GM18951 (cell line): ENCODE results near the gene RERE.

ENCODE experiments used
- POLR2A ChIP-seq: IDR thresholded peaks from 4 replicates; pipeline ENCODE4 v1.6.1; 2011; ENCODE audit warnings: mild to moderate bottlenecking; ENCODE audit not compliant: insufficient read length, insufficient read depth; ENCODE audit errors: extremely low read depth
- in situ Hi-C: fragments of 300-500 bp; cut with MboI; formaldehyde crosslinking; loops from one replicate; pipeline ENCODE4 v1.12.0; 2022; ENCODE audit warnings: low sequenced_read_pairs, mixed read lengths, inconsistent platforms; ENCODE audit not compliant: unreplicated experiment

Gene RERE

DNA sequence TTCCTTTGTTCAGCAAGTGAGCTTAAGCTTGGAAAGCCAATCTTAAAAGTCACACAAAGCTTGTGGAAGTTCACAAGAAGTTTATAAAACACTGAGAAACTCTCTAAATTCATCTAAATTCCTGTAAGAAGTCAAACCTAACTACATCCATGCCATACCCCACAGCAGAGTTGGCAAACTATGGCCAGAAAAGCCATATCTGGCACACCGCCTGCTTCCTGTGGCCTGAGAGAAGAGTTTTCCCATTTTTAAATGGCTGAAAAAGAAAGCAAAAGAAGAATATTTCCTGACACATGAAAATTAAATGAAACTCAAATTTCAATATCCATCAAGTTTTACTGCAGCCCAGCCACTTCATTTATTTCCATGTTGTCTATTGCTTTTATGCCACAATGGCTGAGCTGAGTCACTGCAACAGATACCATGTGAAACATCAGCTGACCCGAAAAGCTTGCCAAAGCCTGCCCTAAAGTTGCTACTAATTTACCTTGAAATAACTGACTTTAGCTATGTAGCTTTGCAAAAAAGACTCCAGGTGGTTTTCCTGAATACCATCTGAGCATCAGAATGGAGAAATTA lies 262.4 kb downstream of the RERE start:
- TF ChIP-seq POLR2A, result no peak
- in situ Hi-C loops, result loop anchor here (25.0 kb wide), 1 partner anchor 107 kb away; no protein-coding TSS in a partner anchor

DNA sequence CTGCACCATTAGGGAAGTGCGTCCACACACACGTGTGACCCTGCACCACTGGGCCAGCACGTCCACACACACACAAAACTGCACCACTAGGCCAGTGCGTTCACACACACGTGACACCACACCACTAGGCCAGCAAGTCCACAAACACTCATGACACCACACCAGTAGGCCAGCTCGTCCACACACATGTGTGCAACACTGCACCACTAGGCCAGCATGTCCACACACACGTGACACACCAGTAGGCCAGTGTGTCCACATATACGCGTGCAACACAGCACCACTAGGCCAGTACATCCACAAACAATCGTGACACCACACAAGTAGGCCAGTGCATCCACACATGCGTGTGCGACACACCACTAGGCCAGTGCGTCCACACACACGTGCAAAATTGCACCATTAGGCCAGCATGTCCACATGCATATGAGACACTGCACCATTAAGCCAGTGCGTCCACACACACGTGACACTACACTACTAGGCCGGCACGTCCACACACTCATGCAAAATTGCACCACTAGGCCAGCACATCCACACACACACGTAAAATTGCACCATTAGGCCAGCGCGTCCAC lies 264.5 kb downstream of the RERE start:
- in situ Hi-C loops, result loop anchor here (25.0 kb wide), 1 partner anchor 109 kb away; no protein-coding TSS in a partner anchor

DNA sequence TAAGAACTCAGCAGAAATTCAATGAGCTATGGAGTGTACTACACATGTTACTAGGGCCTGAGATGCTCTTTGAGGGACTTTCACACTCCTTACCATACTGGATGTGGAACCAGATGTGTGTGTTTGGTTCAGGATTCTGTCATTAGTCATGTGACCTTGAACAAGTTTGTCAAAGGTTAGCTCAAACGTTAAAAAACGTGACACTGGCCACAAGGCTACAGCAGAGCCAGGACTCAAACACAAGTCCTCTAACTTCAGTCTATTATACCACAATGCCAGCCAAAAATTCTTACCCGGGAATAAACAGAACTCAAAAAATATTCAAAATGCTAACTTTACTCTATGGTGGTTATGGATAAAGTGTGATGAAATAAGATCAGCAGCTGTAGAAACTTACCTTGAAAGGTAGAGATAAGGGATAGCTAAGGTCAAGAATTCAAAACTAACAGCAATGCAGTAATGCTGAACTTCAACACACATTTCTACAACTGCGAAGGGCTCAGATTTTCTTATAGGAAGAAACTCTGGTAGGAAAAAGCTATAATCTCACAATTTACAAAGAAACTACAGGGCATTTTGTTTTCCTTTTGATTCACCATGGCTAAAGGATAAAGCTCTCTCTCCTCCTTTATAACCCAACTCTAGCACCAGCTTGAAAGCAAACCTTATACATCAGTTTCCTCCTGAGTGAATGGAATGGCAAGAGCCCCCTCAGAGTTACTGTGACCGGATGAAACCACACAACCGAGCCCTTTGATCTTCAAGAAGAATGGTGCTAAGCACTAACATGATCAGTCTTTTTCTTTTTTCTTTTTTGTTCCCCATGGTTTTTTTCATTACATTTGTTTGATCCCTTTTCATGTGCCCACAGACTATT lies 265.6 kb downstream of the RERE start:
- in situ Hi-C loops, result loop anchor here (25.0 kb wide), 1 partner anchor 110 kb away; no protein-coding TSS in a partner anchor
- no peak for TF ChIP-seq POLR2A

More for the DNA sequence above, 264.5 kb downstream of the RERE start:
- TF ChIP-seq POLR2A, result no peak

DNA sequence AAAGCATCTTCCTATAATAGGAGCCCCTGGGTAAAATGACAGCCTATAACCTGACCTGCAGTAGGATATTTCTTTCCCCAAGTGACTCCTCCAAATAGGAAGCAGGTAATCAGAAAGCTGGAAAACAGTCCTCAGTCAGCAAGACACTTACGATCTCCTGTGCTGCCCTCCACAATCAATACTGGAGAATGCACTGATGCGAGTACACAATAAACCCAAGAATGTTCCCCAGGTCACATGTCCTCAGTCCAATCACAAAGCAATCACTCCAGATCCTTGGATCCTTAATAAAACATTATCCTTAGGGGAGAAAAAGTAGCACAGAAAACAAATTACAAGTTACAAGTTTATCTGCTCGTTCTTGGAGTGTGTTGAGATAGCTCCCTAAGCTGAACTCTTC lies 266.4 kb downstream of the RERE start:
- no peak for TF ChIP-seq POLR2A
- in situ Hi-C loops, result loop anchor here (25.0 kb wide), 1 partner anchor 111 kb away; no protein-coding TSS in a partner anchor

DNA sequence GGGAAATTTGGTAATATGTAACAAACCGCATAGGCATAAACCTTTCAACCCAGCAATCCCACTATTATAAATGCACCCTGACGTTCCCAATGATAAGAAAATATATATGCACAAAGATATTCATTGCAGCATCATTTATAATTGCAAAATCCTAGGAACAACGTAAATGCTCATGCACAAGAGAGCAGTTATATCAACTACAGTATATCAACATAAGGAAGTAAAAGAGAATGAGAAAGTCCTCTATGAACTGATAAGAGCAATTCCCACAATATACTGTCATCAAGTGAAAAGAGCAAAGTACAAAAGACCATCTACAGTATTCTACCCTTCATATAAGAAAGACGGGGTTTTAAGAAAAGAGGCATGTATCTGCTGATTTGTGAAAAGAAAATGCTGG lies 269.6 kb downstream of the RERE start:
- TF ChIP-seq POLR2A, result no peak

DNA sequence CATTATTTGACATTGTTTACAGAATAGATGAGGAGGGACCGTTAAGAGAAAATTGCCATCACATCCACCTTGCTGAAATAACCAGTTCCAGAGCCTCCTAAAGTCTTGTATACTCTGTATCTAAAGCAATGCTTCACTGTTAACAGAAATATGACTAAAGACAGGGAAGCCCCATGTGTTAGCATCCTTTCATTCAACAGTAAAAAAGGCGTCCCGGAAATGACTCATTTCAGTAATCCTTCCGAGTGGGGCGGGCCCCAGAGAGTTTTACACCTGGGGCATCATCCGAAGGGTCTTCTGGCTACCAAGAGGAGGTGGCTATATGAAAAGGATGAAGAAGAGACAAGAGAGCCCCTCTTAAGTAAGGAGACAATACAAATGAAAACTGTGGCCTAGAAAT lies 272.4 kb downstream of the RERE start:
- in situ Hi-C loops, result no loop called here
- no peak for TF ChIP-seq POLR2A

More for the DNA sequence above, 269.6 kb downstream of the RERE start:
- in situ Hi-C loops, result no loop called here

DNA sequence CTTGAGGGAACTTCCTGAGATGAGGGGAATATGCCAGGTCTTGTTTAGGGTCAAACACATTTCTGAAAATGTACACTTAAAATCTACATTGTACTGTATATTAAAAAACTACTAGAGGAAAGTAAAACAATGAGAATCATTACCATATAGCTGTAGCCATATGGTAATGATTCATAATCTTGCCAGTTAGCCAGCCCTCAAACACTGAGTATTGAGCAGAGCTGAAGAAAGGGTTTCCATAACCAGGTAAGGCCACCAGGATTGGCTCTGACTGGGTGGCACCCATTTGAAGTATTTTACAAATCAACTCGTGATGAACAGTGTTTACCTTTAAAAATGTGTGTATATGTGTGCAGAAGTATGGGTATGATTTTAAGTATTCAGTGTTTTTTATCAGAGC lies 272.8 kb downstream of the RERE start:
- in situ Hi-C loops, result no loop called here
- TF ChIP-seq POLR2A, result no peak

DNA sequence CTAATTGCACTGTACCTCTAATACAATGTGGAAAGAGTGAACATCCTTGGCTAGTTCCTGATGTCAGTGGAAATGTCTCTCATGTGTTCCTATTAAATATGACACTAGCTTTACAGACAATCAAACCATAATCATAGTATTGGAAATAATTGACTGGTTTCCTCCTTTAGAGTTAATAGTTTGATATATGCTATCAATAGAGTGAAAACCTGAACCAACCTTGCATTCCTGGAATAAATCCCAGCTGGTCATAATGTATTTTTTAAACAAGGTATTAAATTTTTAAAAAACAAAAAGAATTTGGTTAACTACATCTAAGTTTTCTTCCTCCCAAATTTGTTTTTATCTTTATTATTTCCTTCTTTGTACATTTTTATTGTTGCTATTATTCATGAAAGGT lies 273.5 kb downstream of the RERE start:
- no peak for TF ChIP-seq POLR2A
- in situ Hi-C loops, result no loop called here

DNA sequence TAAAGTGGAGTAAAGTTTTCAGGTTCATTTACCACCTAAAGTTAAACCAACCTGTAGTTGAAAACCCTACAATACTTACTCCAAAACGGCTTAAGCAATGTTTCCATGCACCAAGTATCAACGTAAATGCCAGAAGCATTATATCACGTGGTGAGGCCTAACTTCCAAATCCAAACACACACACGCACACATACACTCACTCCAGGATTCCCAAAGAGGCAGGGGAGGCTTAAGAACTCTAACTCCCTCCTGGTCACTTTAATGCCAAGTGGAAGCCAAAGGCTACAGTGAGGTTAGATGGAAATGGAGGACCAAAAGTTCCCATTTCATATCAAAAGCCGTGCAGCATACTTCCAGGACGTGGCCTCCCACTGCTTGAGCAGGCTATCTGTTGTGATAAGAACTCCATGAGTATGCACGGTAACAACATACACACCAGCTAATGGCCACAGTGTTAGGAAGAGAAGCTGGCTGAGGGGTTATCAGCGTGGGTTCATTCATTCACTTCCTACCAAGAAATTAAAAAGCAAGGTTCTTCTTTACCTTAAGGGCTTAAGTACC lies 275.4 kb downstream of the RERE start:
- in situ Hi-C loops, result no loop called here
- no peak for TF ChIP-seq POLR2A

DNA sequence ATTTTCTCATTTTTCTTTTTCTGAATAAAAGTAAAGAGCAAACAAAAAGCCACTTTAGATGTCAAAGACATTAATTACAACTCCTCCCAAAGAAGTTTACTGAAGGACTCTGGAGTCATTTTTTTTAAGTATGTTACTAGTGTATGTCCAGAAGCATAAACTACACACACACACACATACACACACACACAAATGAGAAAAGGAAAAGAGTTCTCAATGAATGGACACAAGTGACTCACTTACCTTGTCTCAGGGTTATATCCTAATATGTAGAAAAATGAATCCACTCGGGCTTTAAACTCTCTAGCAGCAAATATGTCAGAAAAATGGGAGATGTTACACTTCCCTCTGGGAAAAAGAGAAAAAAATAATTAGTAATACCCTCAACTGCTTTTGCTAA lies 276.5 kb downstream of the RERE start:
- TF ChIP-seq POLR2A, result no peak
- in situ Hi-C loops, result no loop called here

DNA sequence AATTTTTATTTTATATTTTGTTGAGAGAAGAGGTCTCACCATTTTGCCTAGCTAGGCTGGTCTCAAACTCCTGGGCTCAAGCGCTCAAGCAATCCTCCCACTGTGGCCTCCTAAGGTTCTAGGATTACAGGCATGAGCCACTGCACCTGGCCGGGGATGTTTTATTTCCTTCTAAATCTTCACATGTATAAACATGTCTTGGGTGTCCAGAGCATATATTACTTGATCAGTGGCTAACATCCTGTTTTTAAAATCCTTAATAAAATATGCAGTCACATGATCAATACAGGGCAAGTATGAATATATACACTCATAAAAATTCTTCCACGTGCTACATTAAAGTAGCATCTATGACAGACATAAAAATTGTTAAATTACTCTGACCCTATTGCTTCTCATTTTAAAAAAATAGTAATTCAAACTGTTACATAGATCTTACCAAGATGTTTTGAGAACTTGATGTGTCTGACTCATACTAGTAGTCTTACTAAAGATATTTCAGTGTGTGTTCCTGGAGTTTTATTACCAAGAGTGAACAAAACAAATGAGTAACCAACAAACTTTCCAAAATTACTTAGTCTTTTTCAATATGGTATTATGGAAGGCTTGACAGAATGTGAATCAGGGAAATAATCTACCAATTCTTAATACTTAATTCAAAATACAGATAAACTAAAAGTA lies 277.0 kb downstream of the RERE start:
- in situ Hi-C loops, result no loop called here
- no peak for TF ChIP-seq POLR2A

DNA sequence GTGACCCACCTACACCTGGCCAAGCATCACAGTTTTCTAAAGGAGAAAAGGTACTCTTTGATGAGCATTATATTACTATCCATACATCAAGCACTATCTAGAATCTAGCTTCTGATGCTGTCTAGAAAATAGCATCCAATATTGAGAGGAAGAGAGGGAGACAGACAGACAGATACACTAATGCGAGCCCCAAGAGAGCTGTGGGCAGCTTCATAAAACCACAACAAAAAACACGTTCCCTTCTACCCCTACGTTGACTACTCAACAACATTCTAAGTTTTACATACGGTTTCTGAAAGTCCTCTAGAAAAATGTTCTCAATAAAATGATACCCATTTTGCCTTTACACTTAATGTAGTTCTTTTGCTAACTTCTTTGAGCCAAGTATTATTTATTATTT lies 277.8 kb downstream of the RERE start:
- no peak for TF ChIP-seq POLR2A
- in situ Hi-C loops, result no loop called here

DNA sequence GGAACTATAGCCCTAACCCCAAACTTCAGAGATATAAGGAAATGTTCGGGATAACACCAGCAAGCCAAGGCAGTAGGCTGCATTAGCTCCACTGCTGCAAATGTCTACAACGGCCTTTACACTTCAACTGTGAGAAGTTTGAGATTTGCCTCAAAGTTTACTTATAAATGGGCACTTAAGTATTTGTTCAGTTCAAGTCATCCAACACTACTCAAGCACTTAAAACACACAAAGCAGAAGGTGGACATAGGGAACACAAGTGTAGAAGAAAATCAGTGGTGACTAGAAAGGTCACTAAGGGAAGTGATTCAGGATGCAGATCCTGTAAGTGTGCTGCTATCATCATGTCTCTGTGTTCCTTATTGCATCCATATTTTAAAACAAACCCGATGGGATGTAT lies 278.9 kb downstream of the RERE start:
- in situ Hi-C loops, result no loop called here
- TF ChIP-seq POLR2A, result no peak

DNA sequence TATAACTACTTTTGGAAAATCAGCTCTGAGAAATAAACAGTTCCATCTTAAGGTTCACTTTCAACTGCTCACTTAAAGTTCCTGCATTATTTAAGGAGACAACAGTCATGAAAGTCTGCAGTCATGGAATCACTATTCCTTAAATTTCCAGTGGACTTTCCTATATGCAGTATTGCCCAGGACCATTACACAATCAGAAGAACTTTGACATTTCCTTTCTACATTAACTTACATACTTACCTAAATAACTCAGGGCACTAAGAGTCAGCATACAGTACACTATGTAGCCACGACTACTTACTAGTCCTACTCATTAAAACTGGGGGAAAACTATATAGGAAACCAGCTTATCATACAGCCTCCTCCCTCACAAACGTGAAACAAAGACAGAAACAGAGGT lies 279.4 kb downstream of the RERE start:
- in situ Hi-C loops, result no loop called here
- no peak for TF ChIP-seq POLR2A
